ENCODE data around the gene EHD3. TPM values are rescaled to one million over a fixed set of nuclear protein-coding genes. Genes with fewer than 3 reads are reported as not detected.

Gene EHD3
- total RNA-seq, 1 donor from 2014 or later = 40.3 TPM

GRCh38 chr2:31255911-31256571 lies 22.1 kb downstream of the EHD3 start:
- Mint-ChIP-seq H3K36me3 (ENCODE audit: low read depth) (peaks cover 23% of the 10 kb centered on the region), H3K4me3 (peak overlapping the region; percentile 72), H3K27me3 (no peaks in the 10 kb centered on the region), H3K27ac (peak overlapping the region; percentile 84), H3K9me3 (no peaks in the 10 kb centered on the region), H3K4me1 (peaks cover 85% of the 10 kb centered on the region)
- ChIA-PET POLR2A (interaction anchor here (0.5 to 7.8 kb wide), 18 partner anchors 10 to 1110 kb away, joined by 3 to 70 read pairs (median 6); partner anchors contain the start of genes CAPN14, EHD3 and LBH), CTCF (interaction anchor here (0.9 to 6.9 kb wide), 10 partner anchors 21 to 545 kb away, joined by 3 to 49 read pairs (median 6); partner anchors contain the start of genes CAPN14, EHD3 and GALNT14)
- peak; percentile 70 for ATAC-seq (ENCODE audit: low read depth)
- no peak for TF ChIP-seq CTCF (IDR thresholded peaks at IDR 0.05)
- peak; percentile 58 for DNase-seq
- intact Hi-C loops (cut with micrococcal nuclease) = loop anchor here (1.0 to 5.0 kb wide), 10 partner anchors 23 to 1109 kb away; partner anchors contain the start of genes GALNT14, LBH and YPEL5

GRCh38 chr2:31256611-31257382 lies 22.8 kb downstream of the EHD3 start:
- H3K9me3 Mint-ChIP-seq = no peaks in the 10 kb centered on the region
- ATAC-seq (ENCODE audit: low read depth) = peak; percentile 6
- peak overlapping the region; percentile 84 for H3K27ac Mint-ChIP-seq
- DNase-seq = no peak
- ChIA-PET CTCF (interaction anchor here (0.9 to 6.9 kb wide), 8 partner anchors 22 to 545 kb away, joined by 4 to 49 read pairs (median 7); partner anchors contain the start of genes EHD3 and GALNT14), POLR2A (interaction anchor here (0.7 to 7.8 kb wide), 16 partner anchors 7 to 1026 kb away, joined by 3 to 70 read pairs (median 6); partner anchors contain the start of genes CAPN14, EHD3 and LBH)
- no peak for TF ChIP-seq CTCF (IDR thresholded peaks at IDR 0.05)
- H3K36me3 Mint-ChIP-seq (ENCODE audit: low read depth) = peaks cover 27% of the 10 kb centered on the region
- no peaks in the 10 kb centered on the region for H3K27me3 Mint-ChIP-seq
- H3K4me1 Mint-ChIP-seq = peaks cover 78% of the 10 kb centered on the region
- peak overlapping the region; percentile 72 for H3K4me3 Mint-ChIP-seq
- intact Hi-C loops (cut with micrococcal nuclease) = loop anchor here (1.0 to 5.0 kb wide), 10 partner anchors 23 to 1109 kb away; partner anchors contain the start of genes GALNT14, LBH and YPEL5

GRCh38 chr2:31258351-31258750 lies 24.4 kb downstream of the EHD3 start:
- H3K27ac Mint-ChIP-seq = peak overlapping the region; percentile 79
- H3K36me3 Mint-ChIP-seq (ENCODE audit: low read depth) = peaks cover 37% of the 10 kb centered on the region
- ATAC-seq (ENCODE audit: low read depth) (peak; percentile 35), DNase-seq (no peak)
- H3K4me3 Mint-ChIP-seq = peak overlapping the region; percentile 52
- H3K9me3 Mint-ChIP-seq = no peaks in the 10 kb centered on the region
- peaks cover 62% of the 10 kb centered on the region for H3K4me1 Mint-ChIP-seq
- TF ChIP-seq CTCF (IDR thresholded peaks at IDR 0.05) = no peak
- no peaks in the 10 kb centered on the region for H3K27me3 Mint-ChIP-seq
- CTCF ChIA-PET = interaction anchor here (1.5 to 6.9 kb wide), 4 partner anchors 23 to 89 kb away, joined by 3 to 49 read pairs (median 10); partner anchors contain the start of genes CAPN14 and EHD3
- intact Hi-C loops (cut with micrococcal nuclease) = loop anchor here (5.0 kb wide), 4 partner anchors 396 to 1111 kb away; partner anchors contain the start of genes LBH and YPEL5
- POLR2A ChIA-PET = interaction anchor here (0.7 to 7.8 kb wide), 7 partner anchors 11 to 1093 kb away, joined by 3 to 70 read pairs (median 5); partner anchors contain the start of gene EHD3

- Mint-ChIP-seq H3K4me1 (peaks cover 55% of the 10 kb centered on the region), H3K9me3 (no peaks in the 10 kb centered on the region), H3K27me3 (no peaks in the 10 kb centered on the region), H3K4me3 (peak overlapping the region; percentile 52), H3K36me3 (ENCODE audit: low read depth) (peaks cover 44% of the 10 kb centered on the region), H3K27ac (peak overlapping the region; percentile 79)
- ChIA-PET POLR2A (interaction anchor here (0.7 to 7.8 kb wide), 5 partner anchors 10 to 1094 kb away, joined by 3 to 70 read pairs (median 7); partner anchors contain the start of gene EHD3), CTCF (interaction anchor here (1.2 to 6.9 kb wide), 3 partner anchors 60 to 121 kb away, joined by 3 to 49 read pairs (median 5); partner anchors contain the start of gene GALNT14)
- no peak for ATAC-seq (ENCODE audit: low read depth)
- DNase-seq = no peak
- intact Hi-C loops (cut with micrococcal nuclease) = loop anchor here (5.0 kb wide), 4 partner anchors 397 to 1112 kb away; partner anchors contain the start of genes LBH and YPEL5
- no peak for TF ChIP-seq CTCF (IDR thresholded peaks at IDR 0.05)
Measured at GRCh38 chr2:31259075-31259474, 25.1 kb downstream of the EHD3 start.
